Fibroblast of skin of left biceps (primary cell): ENCODE measurements around the gene CD151.

Experiments
- DNase-seq, 2 experiments: peaks; one replicate each; pipeline ENCODE4 v3.0.0-alpha.2; 2013; ENCODE audit warnings: low read depth in 2 of 2

CD151 gene

DNA sequence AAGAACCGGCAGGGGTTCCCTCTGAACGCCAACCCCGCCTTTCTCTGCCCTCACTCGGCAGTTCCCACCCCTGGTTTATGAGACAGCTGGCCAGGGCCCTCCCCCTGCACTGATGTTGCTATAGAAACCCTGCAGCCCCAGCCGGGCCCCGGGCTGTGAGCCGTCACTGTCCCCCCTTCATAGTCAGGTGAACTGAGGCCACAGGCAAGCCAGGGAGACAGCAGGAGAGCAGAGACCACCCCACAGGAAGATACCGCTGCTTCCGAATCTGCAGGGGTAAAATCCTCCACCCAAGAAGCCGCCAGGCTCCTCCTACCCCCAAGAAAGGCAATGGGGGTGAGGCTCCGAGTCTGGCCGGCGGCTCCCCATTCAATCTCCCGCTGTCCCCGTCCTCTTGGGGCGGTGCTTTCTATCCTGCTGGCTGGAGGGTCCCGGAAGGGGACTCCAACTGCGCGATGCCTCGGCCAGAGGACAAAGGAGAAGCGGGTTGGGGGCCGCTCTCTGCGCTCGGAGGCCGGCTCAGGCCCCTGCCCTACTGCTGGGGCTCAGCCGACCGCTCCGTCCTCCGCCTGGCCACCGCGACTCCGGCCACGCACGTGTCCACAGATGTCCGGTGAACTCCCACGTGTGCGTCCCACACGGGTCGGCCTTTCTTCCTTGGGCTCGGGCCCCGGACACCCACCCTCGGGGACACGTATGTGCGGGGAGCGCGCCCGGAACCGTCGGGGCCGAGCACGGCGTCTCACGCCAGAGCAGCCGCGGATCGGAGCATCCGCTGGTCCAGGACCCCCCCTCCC is 35.3 kb upstream of the CD151 start:
- DNase-seq = peak in 1 of 2 experiments; percentile 62

DNA sequence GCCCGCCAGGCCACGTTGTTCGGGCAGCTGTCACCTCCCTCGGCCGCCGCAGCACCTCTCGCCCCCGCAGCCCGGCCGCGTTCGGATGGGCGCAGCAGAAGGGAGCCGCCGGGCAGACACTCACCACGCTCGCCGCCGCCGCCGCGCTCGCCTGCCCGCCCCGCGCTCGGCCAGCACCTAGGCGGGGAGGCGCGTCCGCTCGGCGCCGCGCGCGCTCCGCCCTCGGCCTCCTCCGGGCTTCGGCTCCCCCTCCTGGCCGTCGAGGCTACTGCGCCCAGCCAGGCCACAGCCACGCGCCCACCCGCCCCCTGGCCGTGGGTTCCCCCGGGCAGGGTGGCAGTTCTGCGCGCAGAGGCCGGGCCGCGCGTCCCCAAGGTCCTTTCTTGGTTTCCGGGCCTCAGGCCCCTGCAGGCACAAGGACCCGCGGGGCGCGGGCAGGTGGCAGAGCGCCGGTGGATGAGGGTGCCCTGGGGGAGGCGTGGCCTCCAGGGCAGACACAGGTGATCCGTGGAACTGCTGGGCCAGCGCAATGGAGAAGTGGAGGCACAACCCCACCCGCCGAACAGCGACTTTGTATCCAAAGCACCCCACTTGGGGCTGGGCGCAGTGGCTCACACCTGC is 34.5 kb upstream of the CD151 start, which contains the start of gene SLC25A22:
TSS of gene SLC25A22 (minus strand) at position 189 of the 621 bp plus-strand sequence. CDS start 3,275 bp downstream, outside the sequence.
- DNase-seq = no peak

DNA sequence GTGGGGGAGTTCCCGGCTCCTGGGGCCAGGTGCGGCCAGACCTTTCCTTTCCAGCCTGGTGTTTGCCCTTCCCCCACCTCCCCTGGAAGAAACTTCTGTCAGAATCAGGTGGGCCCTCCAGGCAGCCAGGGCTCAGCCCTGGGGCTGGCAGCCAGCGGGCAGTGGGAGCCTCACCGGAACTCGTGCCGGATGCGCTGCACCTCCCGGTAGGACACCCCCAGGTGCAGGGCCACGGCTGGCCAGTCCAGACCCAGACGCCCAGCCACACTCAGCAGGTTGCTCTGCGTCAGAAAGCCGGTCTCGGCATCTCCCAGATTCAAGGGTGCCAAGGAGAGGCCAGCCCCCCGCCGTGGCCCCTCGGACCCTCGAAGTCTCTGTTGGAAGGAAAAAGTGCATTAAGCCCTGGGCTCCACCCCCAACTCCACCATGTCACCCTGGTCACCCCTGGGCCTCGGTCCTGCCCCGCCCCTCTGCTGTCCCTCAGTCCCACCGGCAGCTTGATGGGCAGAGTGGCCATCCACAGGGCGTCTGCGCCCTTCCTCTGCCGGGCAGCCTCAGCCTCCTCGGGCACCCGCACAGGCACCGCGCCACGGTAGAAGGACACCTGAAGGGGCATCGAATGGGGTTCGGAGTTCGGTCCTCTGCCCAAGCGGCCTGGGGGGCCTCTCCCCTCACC is 33.0 kb upstream of the CD151 start:
- no peak for DNase-seq

DNA sequence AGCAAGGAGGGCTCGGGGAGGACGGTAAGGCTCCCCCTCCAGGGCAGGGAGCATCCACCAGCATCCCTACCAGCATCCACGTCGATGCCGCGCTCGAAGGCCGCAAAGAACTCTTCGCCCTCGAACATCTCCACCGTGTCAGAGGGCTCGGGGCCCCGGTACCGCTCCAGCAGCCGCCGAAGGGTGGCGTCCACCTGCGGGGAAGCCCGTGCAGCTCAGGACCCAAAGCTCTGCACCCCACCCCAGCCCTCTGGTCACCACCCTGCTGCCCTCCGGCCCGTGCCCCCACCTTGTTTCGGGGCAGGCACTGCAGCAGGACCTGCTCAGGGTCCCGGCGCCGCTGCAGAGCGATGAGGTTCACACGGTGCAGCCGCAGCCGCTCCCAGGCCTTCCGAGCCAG is 32.3 kb upstream of the CD151 start:
- no peak for DNase-seq

DNA sequence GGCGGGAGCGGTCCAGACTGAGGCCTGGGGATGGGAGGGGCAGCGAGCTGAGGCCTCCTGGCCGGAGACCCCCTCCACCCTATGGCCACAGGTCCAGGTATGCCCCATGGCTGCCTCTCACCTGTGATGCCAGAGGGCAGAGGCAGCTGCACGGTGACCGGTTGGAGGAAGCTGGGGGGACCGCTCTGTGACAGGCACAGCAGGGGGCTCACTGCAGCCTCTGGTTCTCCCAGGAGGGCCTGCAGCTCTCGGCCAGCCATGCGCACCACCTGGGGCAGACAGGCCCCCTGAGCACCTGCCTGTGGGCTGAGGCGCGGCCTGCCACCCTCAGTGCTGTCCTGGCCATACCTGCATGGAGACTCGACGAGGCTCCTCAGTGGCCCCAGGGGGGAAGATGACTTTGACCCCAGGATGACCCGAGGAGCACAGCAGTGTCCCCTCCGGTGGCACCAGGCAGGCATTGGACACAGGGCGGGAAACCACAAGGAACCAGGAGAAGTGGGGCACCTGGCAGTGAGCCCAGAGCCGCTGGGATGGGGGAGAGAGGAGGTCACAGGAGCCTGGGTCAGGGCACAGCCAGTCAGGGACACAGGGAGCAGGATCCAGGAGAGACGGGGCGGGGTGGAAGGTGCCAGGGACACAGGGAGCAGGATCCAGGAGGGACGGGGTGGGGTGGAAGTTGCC is 31.5 kb upstream of the CD151 start:
- DNase-seq = no peak

DNA sequence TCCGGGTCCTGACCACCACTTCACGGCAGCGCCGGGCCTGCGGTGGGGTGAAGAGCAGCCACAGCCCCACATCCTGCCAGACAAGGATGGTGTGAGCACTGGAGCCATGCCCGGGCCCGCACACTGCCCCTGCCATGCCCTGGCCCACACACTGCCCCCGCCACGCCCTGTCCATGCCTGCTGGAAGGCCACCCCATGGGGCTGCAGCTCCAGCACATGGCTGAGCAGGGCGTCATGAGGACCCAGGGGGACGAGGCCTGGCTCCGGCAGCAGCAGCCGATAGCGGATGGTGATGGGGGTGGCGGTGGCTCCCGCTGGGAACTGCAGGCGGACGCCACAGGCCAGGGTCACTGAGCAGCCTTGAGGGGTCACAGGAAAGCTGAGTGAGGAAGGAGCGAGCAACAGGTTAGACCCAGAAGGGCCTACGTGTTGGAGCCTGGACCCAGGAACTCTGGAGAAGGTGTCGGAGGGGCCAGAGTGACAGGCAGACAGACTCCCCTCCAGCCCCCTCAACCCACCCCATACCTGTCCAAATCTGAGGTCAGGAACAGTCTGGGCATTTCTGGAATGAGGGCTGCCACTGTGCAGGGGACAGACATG is 30.6 kb upstream of the CD151 start:
- no peak for DNase-seq

DNA sequence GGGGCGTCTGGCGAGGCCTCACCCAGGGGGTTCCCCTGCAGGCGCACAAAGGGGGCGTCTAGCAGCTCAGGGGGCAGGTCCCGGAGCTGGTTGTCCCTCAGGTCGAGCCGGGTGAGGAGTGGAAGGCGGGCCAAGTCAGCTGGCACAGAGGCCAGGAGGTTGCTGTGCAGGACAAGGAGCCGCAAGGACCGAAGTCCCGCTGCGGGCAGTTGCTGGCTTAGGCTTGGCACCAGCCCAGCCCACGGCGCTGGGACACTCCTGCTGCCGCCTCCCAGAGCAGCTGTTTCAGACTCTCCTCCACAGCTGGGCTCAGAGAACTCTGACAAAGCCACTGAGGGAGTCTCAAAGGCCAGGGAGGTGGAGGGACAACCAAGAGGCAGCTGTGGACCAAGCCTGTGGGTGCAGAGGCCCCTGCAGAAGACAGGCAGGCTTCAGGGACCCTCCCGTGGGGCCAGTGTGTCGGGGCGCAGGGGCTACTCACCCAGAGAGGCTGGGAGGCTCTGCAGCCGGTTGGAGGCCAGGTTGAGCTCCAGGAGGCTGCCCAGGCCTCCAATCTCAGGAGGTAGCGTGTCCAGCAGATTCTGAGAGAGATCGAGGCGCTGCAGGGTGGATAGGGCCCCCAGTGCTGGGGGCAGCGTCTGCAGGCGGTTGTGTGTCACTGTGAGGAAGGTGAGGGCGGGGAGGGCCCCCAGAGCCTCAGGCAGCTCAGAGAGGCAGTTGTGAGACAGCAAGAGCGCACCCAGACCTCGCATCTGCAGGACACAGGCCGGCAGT is 29.9 kb upstream of the CD151 start:
- DNase-seq = no peak

DNA sequence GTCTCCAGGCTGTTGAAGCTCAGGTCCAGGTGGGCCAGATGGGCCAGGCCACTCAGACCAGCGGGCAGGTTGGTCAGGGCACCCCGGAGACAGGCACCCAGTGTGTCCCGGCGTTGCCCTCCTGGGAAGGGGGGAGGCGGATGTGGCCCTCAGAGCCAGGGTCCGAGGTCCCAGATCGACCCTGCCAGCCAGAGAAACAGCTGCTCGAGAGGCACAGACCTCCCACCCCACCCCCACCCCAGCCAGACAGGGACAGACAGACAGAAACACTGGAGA is 29.3 kb upstream of the CD151 start:
- DNase-seq = no peak

DNA sequence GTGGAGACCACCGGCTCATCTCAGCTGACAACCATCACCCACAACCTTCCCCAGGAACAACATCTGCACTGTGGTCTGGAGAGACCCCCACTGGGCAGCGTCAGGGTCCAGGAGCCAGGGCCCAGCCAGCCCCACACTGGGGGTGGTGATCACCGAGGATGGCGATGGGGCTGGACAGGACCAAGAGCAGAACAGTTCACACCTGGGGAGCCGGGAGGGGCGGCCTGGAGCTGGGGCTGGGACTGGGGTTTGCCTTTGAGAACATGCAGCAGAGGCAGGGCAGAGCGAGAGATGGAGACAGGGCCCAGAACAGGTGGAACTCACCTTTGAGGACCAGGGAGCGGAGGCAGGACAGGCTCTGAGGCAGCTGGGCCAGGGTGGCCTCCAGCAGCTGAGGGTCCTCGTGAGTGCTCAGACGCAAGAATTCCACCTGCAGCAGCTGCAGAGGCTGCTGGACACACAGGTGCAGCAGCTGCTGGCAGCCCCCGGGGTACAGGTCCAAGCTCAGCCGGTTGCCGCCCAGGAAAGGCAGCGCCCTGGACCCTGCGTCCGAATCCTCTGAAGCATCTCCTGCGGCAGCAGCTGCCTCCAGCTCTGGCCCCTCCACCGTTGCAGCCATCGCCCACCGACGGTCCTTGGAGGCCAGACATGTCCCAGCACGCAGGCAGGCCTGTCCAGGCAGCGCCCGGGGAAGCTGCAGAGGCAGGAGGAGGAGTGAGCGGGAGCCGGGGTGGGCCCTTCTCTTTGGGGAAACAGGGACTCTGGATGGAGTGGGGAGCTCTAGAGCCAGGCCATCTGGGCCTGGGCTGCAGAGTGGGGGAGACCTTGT is 28.8 kb upstream of the CD151 start:
- DNase-seq = no peak

DNA sequence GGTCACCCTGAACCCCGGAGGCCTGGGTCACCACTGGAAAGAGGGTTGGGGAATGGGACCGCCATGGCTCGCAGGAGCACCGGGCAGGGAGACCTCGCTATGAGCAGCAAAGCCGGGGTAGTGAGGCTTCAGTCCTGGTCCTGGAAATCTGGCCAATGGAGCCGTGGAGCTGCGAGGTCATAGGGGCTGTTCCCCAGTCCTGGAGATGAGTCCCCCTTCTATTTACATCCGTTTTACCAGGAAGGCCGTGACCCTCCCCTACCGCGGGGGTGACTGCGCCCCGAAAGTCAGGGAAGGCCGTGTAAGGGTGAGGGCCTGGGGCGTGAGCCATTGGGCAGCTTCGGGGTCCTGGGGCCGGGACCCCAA is 28.2 kb upstream of the CD151 start:
- no peak for DNase-seq

DNA sequence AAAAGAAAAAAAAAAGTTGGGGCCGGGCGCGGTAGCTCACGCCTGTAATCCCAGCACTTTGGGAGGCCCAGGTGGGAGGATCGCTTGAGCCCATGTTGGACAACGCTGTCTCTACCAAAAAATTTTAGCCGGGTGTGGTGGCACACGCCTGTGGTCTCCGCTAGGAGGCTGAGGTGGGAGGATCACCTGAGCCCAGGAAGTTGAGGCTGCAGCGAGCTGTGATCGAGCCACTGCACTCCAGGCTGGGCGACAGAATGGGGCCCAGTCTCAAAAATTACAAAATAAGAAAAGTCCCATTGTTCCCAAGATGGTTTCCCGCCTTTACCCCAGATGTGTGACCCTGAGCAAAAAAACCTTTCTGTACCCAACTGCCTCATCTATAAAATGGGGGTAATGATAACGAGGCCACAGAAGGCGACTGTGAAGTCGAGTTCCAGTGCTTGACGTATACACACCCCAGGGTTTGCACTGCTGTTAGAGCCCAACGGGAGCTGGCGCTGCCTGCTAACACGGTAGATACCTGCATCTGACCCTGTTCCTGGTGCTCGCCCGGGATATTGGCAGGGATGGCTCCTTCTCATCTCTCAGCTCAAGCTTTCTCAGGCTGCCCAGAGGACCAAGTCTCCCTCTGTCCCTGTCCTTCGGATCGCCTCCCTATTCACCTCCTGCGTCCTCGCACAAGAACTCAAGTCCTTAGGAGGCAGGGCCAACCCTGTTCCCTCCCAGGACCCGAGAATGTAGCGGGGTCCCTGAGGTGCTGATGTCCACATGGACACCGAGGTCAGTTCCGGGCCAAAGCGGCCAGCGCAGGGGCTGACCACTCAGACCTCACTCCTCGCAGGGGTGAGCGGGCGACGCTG is 24.1 kb upstream of the CD151 start:
- DNase-seq = no peak

DNA sequence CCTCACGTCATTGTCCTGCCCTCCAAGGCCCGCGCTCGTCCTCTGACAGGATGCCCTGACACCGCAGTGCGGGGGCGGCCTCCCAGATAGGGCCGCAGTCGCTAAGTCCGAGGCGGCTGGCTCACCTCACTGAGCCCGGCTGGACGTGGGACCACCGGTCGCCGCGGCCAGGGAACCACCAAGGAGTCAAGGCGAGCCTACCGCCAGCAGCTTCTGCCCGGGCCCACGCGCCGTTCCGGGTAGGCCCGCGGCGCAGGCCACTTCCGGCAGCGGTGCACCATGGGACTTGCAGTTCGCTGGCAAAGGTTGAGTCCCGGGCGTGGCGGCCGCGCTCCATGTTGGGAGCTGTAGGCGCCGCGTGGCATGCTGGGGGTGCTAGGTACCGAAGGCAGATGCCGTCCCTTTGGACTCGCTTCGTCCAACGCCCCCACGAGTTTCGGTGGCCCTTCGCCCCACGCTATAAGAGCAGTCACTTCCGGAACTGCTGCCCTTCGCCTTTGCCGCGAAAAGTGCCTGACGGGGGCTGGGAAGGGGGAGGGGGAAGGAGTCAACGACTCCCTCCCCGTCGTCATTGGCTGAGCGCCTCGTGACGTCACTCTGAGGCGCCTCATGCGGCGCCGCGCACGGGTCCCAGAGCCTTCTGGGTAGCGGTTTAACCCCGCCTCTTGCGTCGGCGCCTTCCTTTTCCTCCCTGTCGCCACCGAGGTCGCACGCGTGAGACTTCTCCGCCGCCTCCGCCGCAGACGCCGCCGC is 23.3 kb upstream of the CD151 start, which contains the start of gene RPLP2:
TSS of gene RPLP2 (plus strand) at position 681 of the 753 bp plus-strand sequence. CDS start 268 bp downstream, outside the sequence.
- peak; percentile 90 to 92 for DNase-seq

DNA sequence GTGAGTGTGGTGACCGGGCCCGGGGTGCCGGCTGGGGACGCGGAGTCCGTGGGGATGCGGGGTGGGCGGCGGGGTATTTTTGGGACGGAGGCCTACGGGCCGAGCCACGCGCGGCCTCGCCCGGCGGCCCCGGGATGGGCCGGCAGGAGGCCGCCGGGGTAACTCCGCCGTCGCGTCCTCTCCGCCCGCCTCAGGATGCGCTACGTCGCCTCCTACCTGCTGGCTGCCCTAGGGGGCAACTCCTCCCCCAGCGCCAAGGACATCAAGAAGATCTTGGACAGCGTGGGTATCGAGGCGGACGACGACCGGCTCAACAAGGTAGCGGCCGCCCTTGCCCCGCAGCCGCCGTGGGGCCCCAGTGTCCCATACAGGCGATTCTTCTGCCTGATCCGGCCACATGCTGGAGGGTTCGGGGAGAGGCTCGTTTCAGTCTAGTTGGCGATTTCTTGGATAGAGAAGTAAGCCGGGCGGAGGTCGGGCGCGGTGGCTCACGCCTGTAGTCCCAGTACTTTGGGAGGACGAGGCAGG is 22.6 kb upstream of the CD151 start:
- no peak for DNase-seq

DNA sequence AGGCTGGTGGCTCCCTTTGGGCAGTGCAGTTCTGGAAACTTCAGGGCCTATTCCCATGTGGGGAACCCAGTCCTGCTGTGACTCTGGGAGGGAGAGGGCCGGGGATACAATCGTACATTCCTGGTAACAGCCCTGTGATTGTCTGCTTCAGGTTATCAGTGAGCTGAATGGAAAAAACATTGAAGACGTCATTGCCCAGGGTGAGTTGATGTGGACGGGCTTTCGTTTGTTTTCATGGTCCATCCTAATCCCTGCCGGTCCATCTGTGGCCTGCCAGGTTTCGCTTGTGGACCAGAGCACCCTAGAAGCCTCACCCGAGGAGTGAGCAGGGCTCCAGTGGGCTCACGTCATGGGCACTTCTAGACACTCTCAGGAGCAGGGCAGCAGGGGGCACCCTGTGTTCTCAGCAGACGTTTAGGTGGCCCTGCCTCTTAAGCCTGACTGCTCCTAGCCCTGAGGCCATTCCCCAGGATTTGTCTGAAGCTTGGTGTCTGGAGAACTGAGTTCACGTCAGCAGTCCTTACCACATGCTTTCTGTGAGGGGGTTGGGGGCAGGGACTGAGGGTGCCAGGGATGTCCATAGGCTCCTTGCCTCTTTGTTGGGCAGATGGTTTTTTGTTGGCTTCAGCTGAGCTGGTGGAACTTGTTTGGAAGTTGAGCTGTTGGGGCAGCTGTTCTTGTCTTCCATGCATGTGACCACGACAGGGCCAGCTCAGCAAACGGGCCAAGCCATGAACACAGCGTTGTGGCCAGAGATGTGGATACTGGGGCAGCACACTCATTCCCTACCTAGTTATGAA is 21.1 kb upstream of the CD151 start:
- no peak for DNase-seq

DNA sequence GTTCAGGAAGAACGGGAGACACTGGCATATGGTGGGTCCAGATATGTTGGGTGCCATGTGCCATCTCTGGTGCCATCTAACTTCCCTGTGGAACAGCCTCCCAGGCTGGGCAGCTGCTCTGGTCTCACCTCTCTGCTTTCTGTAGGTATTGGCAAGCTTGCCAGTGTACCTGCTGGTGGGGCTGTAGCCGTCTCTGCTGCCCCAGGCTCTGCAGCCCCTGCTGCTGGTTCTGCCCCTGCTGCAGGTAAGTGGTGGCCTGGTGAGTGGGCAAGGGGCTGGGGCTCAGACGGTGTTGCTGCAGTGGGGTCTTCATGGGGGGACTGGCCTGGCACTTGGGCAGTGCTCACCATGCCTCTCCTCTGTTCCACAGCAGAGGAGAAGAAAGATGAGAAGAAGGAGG is 20.4 kb upstream of the CD151 start:
- no peak for DNase-seq

DNA sequence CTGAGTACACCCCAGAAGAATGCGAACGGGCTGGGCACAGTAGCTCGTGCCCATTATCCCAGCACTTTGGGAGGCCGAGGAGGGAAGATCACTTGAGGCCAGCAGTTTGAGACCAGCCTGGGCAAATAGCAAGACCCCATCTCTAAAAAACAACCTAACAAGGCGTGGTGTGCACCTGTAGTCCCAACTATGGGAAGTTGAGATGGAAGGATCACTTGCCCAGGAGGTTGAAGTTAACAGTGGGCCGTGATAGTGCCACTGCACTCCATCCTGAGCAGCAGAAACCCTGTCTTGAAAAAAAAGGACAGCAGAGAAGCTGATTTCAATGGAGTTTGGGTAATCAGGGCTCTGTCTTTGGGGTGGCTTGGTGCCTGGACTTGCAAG is 19.7 kb upstream of the CD151 start:
- no peak for DNase-seq

DNA sequence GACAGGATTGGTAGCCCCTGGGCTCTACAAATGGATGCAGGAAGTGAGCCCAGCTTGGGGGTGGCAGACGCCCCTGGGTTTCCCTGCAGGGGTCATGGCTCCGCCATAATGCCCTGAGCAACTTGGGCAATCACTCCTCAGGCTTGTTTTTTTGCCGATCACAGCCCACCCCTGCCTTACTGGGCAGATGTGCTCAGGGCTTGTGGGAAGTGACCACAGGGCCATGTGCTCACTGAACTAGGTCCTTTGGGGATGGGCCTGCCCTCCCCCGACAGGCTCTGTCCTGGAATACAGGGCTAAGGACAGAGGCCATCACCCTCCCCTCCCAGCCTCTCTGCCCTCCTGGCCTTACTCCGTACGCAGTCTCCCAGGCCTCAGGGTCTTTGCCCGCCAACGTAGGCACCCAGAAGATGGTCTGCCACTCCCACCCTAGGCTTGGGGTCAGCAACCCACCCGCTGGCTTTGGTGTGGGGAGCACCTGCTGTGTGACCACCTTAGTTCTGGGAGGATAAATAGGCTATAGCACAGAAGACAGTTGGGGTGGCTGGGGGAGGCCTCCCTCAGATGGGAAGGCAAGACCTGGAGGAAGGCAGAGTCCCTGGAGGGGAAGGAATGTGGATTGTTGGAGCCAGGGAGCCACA is 19.2 kb upstream of the CD151 start:
- no peak for DNase-seq
